ENCODE data around the gene GABRD. TPM values are rescaled to one million over a fixed set of nuclear protein-coding genes. Genes with fewer than 3 reads are reported as not detected.

The GABRD gene
- total RNA-seq, 1 experiment from 2014 or later = 1.7 TPM

- TF ChIP-seq TCF7 (CRISPR knock-in tag; IDR thresholded peaks at IDR 0.05; ENCODE audit: low read depth) = no peak
- TF ChIP-seq FOXP1 (CRISPR knock-in tag; IDR thresholded peaks at IDR 0.05; ENCODE audit: borderline replicate concordance) = peak; percentile 90
- TF ChIP-seq, protein P1, sequence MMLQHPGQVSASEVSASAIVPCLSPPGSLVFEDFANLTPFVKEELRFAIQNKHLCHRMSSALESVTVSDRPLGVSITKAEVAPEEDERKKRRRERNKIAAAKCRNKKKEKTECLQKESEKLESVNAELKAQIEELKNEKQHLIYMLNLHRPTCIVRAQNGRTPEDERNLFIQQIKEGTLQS (CRISPR knock-in tag; conservative IDR thresholded peaks at IDR 0.05) = no peak
- 0 out of 2 replicates have a peak, but pooled peaks have one; percentile 7 for TF ChIP-seq TEAD4 (CRISPR knock-in tag; IDR thresholded peaks at IDR 0.05)
- TF ChIP-seq TP53 (CRISPR knock-in tag; IDR thresholded peaks at IDR 0.05) = 0 out of 2 replicates have a peak, but pooled peaks have one; percentile 27
- no peak for TF ChIP-seq ZNF416 (CRISPR knock-in tag; IDR thresholded peaks at IDR 0.05)
- TF ChIP-seq NFATC4 (CRISPR knock-in tag; IDR thresholded peaks at IDR 0.05) = no peak
- TF ChIP-seq ETV6 (CRISPR knock-in tag; IDR thresholded peaks at IDR 0.05) = peak; percentile 65
- TF ChIP-seq CREB1 (CRISPR knock-in tag; IDR thresholded peaks at IDR 0.05) = peak; percentile 93
- TF ChIP-seq, protein P2, sequence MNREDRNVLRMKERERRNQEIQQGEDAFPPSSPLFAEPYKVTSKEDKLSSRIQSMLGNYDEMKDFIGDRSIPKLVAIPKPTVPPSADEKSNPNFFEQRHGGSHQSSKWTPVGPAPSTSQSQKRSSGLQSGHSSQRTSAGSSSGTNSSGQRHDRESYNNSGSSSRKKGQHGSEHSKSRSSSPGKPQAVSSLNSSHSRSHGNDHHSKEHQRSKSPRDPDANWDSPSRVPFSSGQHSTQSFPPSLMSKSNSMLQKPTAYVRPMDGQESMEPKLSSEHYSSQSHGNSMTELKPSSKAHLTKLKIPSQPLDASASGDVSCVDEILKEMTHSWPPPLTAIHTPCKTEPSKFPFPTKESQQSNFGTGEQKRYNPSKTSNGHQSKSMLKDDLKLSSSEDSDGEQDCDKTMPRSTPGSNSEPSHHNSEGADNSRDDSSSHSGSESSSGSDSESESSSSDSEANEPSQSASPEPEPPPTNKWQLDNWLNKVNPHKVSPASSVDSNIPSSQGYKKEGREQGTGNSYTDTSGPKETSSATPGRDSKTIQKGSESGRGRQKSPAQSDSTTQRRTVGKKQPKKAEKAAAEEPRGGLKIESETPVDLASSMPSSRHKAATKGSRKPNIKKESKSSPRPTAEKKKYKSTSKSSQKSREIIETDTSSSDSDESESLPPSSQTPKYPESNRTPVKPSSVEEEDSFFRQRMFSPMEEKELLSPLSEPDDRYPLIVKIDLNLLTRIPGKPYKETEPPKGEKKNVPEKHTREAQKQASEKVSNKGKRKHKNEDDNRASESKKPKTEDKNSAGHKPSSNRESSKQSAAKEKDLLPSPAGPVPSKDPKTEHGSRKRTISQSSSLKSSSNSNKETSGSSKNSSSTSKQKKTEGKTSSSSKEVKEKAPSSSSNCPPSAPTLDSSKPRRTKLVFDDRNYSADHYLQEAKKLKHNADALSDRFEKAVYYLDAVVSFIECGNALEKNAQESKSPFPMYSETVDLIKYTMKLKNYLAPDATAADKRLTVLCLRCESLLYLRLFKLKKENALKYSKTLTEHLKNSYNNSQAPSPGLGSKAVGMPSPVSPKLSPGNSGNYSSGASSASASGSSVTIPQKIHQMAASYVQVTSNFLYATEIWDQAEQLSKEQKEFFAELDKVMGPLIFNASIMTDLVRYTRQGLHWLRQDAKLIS (CRISPR knock-in tag; IDR thresholded peaks at IDR 0.05; ENCODE audit: borderline replicate concordance) = peak; percentile 93; the same call in 1 of the 2 replicates
- TF ChIP-seq FOXP4 (CRISPR knock-in tag; IDR thresholded peaks at IDR 0.05) = 0 out of 2 replicates have a peak, but pooled peaks have one; percentile 52
- peak; percentile 99 for TF ChIP-seq MAX (CRISPR knock-in tag; IDR thresholded peaks at IDR 0.05)
- no peak for TF ChIP-seq CBFB (CRISPR knock-in tag; IDR thresholded peaks at IDR 0.05; ENCODE audit: low read depth)
- TF ChIP-seq, protein P3, sequence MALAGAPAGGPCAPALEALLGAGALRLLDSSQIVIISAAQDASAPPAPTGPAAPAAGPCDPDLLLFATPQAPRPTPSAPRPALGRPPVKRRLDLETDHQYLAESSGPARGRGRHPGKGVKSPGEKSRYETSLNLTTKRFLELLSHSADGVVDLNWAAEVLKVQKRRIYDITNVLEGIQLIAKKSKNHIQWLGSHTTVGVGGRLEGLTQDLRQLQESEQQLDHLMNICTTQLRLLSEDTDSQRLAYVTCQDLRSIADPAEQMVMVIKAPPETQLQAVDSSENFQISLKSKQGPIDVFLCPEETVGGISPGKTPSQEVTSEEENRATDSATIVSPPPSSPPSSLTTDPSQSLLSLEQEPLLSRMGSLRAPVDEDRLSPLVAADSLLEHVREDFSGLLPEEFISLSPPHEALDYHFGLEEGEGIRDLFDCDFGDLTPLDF (CRISPR knock-in tag; IDR thresholded peaks at IDR 0.05) = peak; percentile 85; the same call in 1 of the 2 replicates
- no peak for TF ChIP-seq ZNF423 (CRISPR knock-in tag; IDR thresholded peaks at IDR 0.05)
- 0 out of 2 replicates have a peak, but pooled peaks have one; percentile 58 for TF ChIP-seq NR2C2 (CRISPR knock-in tag; IDR thresholded peaks at IDR 0.05)
- no peak for TF ChIP-seq ZNF121 (CRISPR knock-in tag; IDR thresholded peaks at IDR 0.05)
- peak; percentile 73; the same call in 1 of the 2 replicates for TF ChIP-seq USF1 (CRISPR knock-in tag; IDR thresholded peaks at IDR 0.05)
- no peak for TF ChIP-seq CDX4 (CRISPR knock-in tag; IDR thresholded peaks at IDR 0.05; ENCODE audit: borderline replicate concordance)
- no peak for TF ChIP-seq ATF6 (CRISPR knock-in tag; IDR thresholded peaks at IDR 0.05)
- TF ChIP-seq, protein P4, sequence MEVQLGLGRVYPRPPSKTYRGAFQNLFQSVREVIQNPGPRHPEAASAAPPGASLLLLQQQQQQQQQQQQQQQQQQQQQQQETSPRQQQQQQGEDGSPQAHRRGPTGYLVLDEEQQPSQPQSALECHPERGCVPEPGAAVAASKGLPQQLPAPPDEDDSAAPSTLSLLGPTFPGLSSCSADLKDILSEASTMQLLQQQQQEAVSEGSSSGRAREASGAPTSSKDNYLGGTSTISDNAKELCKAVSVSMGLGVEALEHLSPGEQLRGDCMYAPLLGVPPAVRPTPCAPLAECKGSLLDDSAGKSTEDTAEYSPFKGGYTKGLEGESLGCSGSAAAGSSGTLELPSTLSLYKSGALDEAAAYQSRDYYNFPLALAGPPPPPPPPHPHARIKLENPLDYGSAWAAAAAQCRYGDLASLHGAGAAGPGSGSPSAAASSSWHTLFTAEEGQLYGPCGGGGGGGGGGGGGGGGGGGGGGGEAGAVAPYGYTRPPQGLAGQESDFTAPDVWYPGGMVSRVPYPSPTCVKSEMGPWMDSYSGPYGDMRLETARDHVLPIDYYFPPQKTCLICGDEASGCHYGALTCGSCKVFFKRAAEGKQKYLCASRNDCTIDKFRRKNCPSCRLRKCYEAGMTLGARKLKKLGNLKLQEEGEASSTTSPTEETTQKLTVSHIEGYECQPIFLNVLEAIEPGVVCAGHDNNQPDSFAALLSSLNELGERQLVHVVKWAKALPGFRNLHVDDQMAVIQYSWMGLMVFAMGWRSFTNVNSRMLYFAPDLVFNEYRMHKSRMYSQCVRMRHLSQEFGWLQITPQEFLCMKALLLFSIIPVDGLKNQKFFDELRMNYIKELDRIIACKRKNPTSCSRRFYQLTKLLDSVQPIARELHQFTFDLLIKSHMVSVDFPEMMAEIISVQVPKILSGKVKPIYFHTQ (CRISPR knock-in tag; IDR thresholded peaks at IDR 0.05) = no peak
- TF ChIP-seq, protein P5, sequence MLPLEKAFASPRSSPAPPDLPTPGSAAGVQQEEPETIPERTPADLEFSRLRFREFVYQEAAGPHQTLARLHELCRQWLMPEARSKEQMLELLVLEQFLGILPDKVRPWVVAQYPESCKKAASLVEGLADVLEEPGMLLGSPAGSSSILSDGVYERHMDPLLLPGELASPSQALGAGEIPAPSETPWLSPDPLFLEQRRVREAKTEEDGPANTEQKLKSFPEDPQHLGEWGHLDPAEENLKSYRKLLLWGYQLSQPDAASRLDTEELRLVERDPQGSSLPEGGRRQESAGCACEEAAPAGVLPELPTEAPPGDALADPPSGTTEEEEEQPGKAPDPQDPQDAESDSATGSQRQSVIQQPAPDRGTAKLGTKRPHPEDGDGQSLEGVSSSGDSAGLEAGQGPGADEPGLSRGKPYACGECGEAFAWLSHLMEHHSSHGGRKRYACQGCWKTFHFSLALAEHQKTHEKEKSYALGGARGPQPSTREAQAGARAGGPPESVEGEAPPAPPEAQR (CRISPR knock-in tag; IDR thresholded peaks at IDR 0.05) = no peak
Observed at GRCh38 chr1:2049225-2049717, 30.1 kb downstream of the GABRD start (continued).
